Testis (tissue), 2 donors: Measurements from ENCODE around the gene GNLY.

ENCODE experiments used
- POLR2A ChIP-seq: fragments of 450-650 bp; IDR thresholded peaks from one replicate; pipeline ENCODE4 v1.6.1; 2017; ENCODE audit warnings: antibody characterized with exemption, mild to moderate bottlenecking, moderate library complexity
- TF ChIP-seq, protein P1 (sequence below), 3 experiments: fragments of 450-650 bp in 2 of 3; fragments of 200-600 bp in 1 of 3; sonication (generic) in 1 of 3; IDR thresholded peaks; one replicate each; pipeline ENCODE4 v1.5.1; 2016 to 2019; ENCODE audit warnings: antibody characterized with exemption in 3 of 3, mild to moderate bottlenecking in 2 of 3, moderate library complexity in 1 of 3

DNA sequence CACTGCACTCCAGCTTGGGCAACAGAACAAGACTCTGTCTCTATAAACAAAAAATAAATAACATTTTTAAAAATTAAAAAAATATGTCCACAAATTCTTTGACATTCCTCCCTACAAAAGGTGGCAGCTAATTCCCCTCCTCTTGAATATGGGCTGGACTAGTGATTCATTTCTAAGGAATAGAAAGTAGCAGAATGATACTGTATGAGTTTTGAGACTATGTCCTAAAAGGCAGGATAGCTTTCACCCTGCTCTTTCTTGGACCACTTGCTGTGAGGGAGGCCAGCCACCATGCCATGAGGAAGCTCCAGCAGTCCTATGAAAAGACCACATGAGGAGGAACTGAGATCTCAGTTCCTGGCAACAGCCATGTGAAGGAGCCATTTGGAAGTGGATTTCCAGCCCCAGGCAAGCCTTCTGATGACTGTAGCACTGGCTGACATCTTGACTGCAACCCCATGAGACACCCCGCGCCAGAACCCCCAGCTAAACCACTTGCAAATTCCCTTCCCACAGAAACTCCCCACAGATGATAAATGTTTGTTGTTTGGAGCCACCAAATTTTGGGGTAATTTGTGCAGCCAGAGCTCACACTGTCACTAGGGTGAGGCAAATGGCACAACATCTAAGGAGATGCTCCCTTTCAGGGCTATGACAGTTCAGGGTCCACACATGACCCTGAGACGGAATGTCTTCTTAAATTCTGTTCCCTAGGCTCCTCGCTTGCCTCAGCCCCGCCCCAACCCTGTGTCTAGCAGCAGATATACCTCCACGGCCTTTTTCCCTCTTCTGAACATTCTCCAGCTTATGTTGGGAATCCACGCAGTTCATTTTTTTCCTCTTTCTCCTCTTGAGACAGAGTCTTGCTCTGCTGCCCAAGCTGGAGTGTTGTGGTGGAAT is 42.5 kb downstream of the GNLY start:
- TF ChIP-seq POLR2A, result no peak
- TF ChIP-seq, protein P1, sequence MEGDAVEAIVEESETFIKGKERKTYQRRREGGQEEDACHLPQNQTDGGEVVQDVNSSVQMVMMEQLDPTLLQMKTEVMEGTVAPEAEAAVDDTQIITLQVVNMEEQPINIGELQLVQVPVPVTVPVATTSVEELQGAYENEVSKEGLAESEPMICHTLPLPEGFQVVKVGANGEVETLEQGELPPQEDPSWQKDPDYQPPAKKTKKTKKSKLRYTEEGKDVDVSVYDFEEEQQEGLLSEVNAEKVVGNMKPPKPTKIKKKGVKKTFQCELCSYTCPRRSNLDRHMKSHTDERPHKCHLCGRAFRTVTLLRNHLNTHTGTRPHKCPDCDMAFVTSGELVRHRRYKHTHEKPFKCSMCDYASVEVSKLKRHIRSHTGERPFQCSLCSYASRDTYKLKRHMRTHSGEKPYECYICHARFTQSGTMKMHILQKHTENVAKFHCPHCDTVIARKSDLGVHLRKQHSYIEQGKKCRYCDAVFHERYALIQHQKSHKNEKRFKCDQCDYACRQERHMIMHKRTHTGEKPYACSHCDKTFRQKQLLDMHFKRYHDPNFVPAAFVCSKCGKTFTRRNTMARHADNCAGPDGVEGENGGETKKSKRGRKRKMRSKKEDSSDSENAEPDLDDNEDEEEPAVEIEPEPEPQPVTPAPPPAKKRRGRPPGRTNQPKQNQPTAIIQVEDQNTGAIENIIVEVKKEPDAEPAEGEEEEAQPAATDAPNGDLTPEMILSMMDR (IDR thresholded peaks at IDR 0.05), result no peak
